Measurements from ENCODE around the gene ARHGEF39.

The ARHGEF39 gene

GRCh38 chr9:35706951-35707350 lies 42.0 kb upstream of the ARHGEF39 start (continued):
- no peak for TF ChIP-seq ZNF565 (CRISPR knock-in tag; conservative IDR thresholded peaks at IDR 0.05; ENCODE audit: low read depth)
- TF ChIP-seq, protein P1, sequence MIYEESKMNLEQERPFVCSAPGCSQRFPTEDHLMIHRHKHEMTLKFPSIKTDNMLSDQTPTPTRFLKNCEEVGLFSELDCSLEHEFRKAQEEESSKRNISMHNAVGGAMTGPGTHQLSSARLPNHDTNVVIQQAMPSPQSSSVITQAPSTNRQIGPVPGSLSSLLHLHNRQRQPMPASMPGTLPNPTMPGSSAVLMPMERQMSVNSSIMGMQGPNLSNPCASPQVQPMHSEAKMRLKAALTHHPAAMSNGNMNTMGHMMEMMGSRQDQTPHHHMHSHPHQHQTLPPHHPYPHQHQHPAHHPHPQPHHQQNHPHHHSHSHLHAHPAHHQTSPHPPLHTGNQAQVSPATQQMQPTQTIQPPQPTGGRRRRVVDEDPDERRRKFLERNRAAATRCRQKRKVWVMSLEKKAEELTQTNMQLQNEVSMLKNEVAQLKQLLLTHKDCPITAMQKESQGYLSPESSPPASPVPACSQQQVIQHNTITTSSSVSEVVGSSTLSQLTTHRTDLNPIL (CRISPR knock-in tag; IDR thresholded peaks at IDR 0.05; ENCODE audit: low read depth): no peak
- TF ChIP-seq ZFP30 (CRISPR knock-in tag; IDR thresholded peaks at IDR 0.05): no peak
- no peak for TF ChIP-seq BACH2 (CRISPR knock-in tag; IDR thresholded peaks at IDR 0.05; ENCODE audit: borderline replicate concordance)
- no peak for TF ChIP-seq CSDC2 (CRISPR knock-in tag; IDR thresholded peaks at IDR 0.05)
- no peak for TF ChIP-seq ISL1 (CRISPR knock-in tag; IDR thresholded peaks at IDR 0.05)
- no peak for TF ChIP-seq ZNF70 (CRISPR knock-in tag; IDR thresholded peaks at IDR 0.05)
- TF ChIP-seq ZFP3 (CRISPR knock-in tag; IDR thresholded peaks at IDR 0.05): no peak

DNA sequence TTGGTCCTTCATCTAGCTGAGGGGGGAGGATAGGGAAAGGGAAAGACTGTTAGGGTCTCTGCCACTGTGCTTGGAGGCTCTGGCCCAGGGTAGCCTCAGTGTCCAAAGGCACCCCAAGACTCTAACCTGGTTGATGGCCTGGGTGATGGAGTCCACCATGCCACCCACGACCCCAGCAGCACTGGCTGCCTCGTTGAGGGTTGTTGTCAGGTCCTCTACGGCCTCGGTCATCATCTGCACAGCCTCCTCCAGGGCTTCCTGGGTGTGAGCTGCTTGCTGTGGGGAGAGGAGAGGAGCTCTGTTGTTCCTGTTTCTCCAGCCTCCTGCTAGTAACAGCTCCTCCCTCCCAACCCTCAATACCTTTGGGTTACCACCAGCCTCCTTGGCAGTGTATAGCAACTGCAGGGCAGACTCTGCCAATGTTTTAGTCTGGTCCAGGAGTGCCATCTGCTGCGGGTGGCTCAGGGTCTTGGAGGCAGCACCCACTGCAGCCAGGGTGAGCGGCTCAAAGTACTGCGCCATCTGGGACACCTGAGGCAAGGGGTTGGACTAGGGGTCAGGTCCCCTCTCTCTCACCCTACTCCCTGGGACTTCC lies 40.9 kb upstream of the ARHGEF39 start:
- TF ChIP-seq ZNF70 (CRISPR knock-in tag; IDR thresholded peaks at IDR 0.05) (no peak), PPARA (CRISPR knock-in tag; IDR thresholded peaks at IDR 0.05; ENCODE audit: borderline replicate concordance) (no peak), BACH2 (CRISPR knock-in tag; IDR thresholded peaks at IDR 0.05; ENCODE audit: borderline replicate concordance) (no peak), CSDC2 (CRISPR knock-in tag; IDR thresholded peaks at IDR 0.05) (no peak), ZC3H10 (CRISPR knock-in tag; IDR thresholded peaks at IDR 0.05) (no peak), ZNF565 (CRISPR knock-in tag; conservative IDR thresholded peaks at IDR 0.05; ENCODE audit: low read depth) (no peak), CSRNP3 (CRISPR knock-in tag; IDR thresholded peaks at IDR 0.05) (no peak), SNAI2 (CRISPR knock-in tag; IDR thresholded peaks at IDR 0.05) (no peak), GLIS3 (CRISPR knock-in tag; IDR thresholded peaks at IDR 0.05) (no peak), ESRRG (CRISPR knock-in tag; IDR thresholded peaks at IDR 0.05) (no peak)
- TF ChIP-seq, protein P2, sequence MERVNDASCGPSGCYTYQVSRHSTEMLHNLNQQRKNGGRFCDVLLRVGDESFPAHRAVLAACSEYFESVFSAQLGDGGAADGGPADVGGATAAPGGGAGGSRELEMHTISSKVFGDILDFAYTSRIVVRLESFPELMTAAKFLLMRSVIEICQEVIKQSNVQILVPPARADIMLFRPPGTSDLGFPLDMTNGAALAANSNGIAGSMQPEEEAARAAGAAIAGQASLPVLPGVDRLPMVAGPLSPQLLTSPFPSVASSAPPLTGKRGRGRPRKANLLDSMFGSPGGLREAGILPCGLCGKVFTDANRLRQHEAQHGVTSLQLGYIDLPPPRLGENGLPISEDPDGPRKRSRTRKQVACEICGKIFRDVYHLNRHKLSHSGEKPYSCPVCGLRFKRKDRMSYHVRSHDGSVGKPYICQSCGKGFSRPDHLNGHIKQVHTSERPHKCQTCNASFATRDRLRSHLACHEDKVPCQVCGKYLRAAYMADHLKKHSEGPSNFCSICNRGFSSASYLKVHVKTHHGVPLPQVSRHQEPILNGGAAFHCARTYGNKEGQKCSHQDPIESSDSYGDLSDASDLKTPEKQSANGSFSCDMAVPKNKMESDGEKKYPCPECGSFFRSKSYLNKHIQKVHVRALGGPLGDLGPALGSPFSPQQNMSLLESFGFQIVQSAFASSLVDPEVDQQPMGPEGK (CRISPR knock-in tag; IDR thresholded peaks at IDR 0.05; ENCODE audit: borderline replicate concordance): no peak

GRCh38 chr9:35705372-35705771 lies 40.4 kb upstream of the ARHGEF39 start:
- TF ChIP-seq ZC3H10 (CRISPR knock-in tag; IDR thresholded peaks at IDR 0.05) (no peak), SNAI2 (CRISPR knock-in tag; IDR thresholded peaks at IDR 0.05) (no peak), BACH2 (CRISPR knock-in tag; IDR thresholded peaks at IDR 0.05; ENCODE audit: borderline replicate concordance) (no peak), ZNF565 (CRISPR knock-in tag; conservative IDR thresholded peaks at IDR 0.05; ENCODE audit: low read depth) (no peak), TSHZ2 (CRISPR knock-in tag; IDR thresholded peaks at IDR 0.05) (no peak), CSDC2 (CRISPR knock-in tag; IDR thresholded peaks at IDR 0.05) (no peak), ZNF8 (CRISPR knock-in tag; IDR thresholded peaks at IDR 0.05) (no peak), PPARA (CRISPR knock-in tag; IDR thresholded peaks at IDR 0.05; ENCODE audit: borderline replicate concordance) (no peak), ARNTL (CRISPR knock-in tag; IDR thresholded peaks at IDR 0.05; ENCODE audit: borderline replicate concordance, low read depth) (no peak), RARB (CRISPR knock-in tag; IDR thresholded peaks at IDR 0.05) (no peak), TOX (CRISPR knock-in tag; IDR thresholded peaks at IDR 0.05; ENCODE audit: borderline replicate concordance) (no peak)
- TF ChIP-seq, protein P2 (CRISPR knock-in tag; IDR thresholded peaks at IDR 0.05; ENCODE audit: borderline replicate concordance): no peak

More for the DNA sequence above, 40.9 kb upstream of the ARHGEF39 start:
- ATAC-seq: no peak

More at GRCh38 chr9:35705372-35705771, 40.4 kb upstream of the ARHGEF39 start:
- ATAC-seq: no peak
